Measurements from ENCODE around the gene DDAH1. TPM values are rescaled to one million over a fixed set of nuclear protein-coding genes. Genes with fewer than 3 reads are reported as not detected.
A peak's percentile ranks its signal among the peaks of the same experiment; 100 is the strongest.
"Not testable (repeated sequence)": the region's sequence is repeated elsewhere in the genome, so short reads cannot be mapped to it uniquely, and the experiment has no call there.

Gene DDAH1
- total RNA-seq, 1 experiment from 2014 or later = 5.5 TPM

DNA sequence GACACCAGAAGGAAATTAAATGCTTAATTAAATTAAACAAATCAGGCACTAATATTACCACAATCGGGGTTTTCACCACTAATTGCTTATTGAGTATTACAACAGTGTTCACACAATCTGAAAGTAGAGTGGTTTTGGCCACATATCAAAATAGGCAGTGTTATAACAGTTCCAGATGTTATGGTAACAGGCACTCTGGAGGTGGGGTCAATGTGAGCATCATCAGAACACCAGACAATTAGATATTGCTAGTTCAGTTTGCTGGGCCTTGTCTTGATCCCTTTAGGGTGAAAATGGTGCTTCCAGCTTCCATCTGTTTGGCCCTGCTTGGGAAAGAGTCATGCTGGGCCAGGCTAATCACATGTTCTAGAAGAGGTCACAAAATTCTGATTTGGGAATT, 14.5 kb upstream of the DDAH1 start:
- in situ Hi-C loops (cut with HindIII; ENCODE audit: low pct_unique_long_range_greater_than_20kb, low sequenced_read_pairs) = no loop called here
- no peak for DNase-seq (ENCODE audit: low read depth, low spot score)

DNA sequence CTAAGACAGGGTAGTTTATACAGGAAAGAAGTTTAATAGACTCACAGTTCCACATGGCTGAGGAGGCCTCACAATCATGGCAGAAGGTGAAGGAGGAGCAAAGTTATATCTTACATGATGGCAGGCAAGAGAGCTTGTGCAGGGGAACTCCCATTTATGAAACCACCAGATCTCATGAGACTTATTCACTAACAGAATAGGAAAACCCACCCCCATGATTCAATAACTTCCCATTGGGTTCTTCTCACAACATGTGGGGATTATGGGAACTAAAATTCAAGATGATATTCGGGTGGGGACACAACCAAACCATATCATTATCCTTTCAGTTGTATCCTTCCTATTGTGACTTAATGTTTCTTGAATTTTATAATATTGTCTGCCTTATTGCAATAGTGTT, 13.4 kb upstream of the DDAH1 start:
- in situ Hi-C loops (cut with HindIII; ENCODE audit: low pct_unique_long_range_greater_than_20kb, low sequenced_read_pairs) = no loop called here
- no peak for DNase-seq (ENCODE audit: low read depth, low spot score)

DNA sequence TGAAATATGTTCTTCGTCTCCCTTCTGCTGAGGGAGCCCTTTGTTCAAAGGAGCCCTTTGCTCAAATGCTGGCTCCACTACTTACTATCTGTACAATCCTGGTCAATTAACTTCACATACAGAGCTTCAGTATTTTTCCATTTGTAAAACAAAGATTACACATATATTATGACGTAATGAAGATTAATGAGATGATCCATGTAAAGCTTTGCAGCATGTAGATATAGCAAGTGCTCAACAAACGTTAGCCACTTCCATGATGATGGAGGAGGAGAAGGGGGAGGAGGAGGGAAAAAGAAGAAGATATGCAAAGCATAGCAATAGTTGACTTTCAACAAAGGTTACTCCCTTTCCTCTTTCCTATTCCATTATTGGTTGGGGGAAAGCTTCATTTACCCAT, 10.1 kb upstream of the DDAH1 start:
- in situ Hi-C loops (cut with HindIII; ENCODE audit: low pct_unique_long_range_greater_than_20kb, low sequenced_read_pairs) = no loop called here
- DNase-seq (ENCODE audit: low read depth, low spot score) = no peak

DNA sequence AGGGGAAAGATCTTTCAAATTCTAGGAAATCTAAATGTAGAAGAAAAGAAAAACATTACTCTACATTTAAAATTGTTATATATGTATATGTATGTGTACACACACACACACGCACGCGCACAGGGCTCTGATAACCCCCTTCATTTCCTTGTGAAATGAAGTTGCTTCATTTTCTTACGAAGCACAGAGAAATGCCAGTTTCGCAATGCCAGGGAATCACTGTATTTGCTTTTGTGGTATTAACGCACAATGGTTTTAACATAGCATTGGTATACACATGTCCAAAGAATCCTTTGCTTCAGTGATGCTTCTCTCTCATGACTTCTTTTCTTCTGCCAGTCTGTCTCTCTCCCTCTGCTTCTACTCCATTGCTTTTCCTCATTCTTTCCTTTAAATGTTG, 8.4 kb upstream of the DDAH1 start:
- in situ Hi-C loops (cut with HindIII; ENCODE audit: low pct_unique_long_range_greater_than_20kb, low sequenced_read_pairs) = no loop called here
- no peak for DNase-seq (ENCODE audit: low read depth, low spot score)

DNA sequence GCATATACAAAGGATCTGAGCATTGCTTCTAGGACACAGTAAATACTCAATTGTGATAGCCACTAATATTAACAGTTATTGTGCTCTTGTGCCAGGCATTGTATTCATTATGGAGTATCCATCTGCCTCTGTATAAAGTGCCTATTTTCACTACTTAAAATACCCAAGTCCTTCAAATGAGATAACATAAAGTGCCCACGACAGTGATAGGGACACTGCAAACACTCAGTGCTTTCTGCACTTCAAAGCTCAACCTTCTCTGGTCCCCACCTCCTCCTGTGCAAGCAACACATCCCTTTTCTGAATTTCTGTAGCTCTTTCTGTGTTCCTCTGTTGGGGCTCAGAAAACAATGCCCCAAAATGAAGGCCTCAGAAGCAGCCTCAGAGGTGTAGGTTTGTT, 6.6 kb upstream of the DDAH1 start:
- no peak for DNase-seq (ENCODE audit: low read depth, low spot score)

DNA sequence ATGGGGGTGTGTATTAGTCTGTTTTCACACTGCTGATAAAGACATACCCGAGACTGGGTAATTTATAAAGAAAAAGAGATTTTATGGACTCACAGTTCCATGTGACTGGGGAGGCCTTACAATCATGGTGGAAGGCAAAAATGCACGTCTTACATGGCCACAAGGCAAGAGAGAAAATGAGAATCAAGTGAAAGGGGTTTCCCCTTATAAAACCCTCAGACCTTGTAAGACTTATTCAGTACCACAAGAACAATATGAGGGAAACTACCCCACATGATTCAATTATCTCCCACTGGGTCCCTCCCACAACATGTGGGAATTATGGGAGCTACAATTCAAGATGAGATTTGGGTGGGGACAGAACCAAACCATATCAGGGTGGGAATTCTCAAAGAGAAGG, 5.2 kb upstream of the DDAH1 start:
- DNase-seq (ENCODE audit: low read depth, low spot score); in situ Hi-C loops (cut with HindIII; ENCODE audit: low pct_unique_long_range_greater_than_20kb, low sequenced_read_pairs): not testable (repeated sequence)

More for the DNA sequence above, 6.6 kb upstream of the DDAH1 start:
- in situ Hi-C loops (cut with HindIII; ENCODE audit: low pct_unique_long_range_greater_than_20kb, low sequenced_read_pairs) = no loop called here

DNA sequence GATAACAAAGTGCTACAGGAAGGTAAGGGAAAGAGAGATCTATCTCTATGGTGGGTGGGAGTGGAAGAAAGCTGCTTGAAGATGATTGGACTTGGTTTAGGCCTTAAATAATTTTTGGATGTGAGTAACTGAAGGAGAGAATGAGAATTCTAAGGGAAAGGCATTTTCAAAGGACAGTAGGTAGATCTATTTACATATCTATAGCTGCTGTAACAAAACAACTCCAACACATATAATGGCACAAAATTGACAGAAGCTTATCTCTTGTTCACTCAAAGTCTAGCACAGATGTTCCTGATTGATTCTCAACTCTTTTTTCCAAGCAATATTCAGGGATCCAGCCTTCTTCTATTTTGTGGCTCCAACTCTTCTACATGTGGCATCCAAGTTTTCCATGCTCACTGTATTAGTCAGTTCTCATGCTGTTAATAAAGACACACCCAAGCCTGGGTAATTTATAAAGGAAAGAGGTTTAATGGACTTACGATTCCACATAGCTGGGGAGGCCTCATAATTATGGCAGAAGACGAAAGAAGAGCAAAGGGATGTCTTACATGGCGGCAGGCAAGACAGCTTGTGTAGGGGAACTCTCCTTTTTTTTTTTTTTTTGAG, 3.1 kb upstream of the DDAH1 start:
- no peak for DNase-seq (ENCODE audit: low read depth, low spot score)
- in situ Hi-C loops (cut with HindIII; ENCODE audit: low pct_unique_long_range_greater_than_20kb, low sequenced_read_pairs) = no loop called here

DNA sequence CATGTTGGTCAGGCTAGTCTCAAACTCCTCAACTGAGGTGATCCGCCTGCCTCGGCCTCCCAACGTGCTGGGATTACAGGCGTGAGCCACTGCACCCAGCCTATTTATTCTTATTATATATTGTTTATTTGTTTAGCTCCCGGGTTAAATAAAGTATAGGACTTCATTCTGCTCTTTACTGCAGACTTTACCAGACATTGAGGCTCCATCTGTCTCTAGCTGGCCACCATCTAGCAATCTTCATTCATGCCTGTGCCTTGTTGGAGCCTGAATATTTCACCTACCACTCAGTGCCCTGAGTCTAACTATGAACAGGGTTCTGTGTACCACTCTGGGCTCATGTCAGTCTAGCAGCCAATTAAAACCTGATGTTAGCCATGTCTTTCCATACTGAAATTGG, 2.1 kb upstream of the DDAH1 start:
- in situ Hi-C loops (cut with HindIII; ENCODE audit: low pct_unique_long_range_greater_than_20kb, low sequenced_read_pairs) = no loop called here
- no peak for DNase-seq (ENCODE audit: low read depth, low spot score)

DNA sequence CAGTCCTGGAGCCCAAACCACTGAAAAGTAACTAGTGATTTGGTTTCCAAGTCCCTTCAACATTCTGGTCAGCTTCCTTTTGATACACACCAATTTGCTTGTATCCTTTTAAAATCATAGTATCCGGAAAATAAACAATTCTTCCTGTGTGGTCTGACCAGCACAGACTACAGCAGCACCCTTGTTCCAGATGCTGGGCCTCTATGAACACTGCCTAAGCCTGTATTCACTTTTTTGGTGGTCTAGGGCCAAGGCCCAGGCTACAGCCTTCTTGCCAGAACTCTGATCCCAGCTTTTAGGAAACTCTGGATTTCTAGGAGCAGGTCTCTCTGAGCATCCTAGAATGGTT, 801 bp upstream of the DDAH1 start:
- peak; percentile 4 for DNase-seq (ENCODE audit: low read depth, low spot score)
- in situ Hi-C loops (cut with HindIII; ENCODE audit: low pct_unique_long_range_greater_than_20kb, low sequenced_read_pairs) = no loop called here

DNA sequence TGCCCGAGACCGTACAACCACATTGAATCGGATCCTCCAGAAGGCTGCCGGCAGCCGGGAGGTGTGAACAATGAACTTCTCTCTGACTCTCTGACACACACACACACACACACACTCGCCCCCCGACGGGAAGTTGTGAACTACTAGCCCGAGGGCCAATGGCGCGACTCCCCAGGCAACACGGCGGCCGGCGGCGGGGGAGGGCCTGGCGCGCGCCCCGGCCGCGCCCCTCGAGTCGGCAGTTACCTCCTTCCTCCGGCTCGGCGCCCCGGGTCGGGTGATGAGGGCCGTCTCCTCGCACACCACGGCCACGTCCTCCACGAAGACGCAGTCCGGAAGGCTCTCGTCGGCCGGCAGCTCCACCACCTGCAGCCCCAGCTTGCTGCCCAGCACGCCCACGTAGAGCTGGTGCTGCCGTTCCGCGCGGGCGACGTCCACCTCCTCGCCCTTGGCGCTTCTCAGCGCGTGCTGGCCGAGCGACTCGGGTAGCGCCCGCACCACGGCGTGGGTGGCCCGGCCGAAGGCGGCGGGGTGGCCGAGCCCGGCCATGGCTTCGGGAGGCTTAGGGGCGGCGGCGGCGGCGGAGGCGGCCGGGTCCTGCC, 361 bp downstream of the DDAH1 start:
- in situ Hi-C loops (cut with HindIII; ENCODE audit: low pct_unique_long_range_greater_than_20kb, low sequenced_read_pairs) = no loop called here
- no peak for DNase-seq (ENCODE audit: low read depth, low spot score)

DNA sequence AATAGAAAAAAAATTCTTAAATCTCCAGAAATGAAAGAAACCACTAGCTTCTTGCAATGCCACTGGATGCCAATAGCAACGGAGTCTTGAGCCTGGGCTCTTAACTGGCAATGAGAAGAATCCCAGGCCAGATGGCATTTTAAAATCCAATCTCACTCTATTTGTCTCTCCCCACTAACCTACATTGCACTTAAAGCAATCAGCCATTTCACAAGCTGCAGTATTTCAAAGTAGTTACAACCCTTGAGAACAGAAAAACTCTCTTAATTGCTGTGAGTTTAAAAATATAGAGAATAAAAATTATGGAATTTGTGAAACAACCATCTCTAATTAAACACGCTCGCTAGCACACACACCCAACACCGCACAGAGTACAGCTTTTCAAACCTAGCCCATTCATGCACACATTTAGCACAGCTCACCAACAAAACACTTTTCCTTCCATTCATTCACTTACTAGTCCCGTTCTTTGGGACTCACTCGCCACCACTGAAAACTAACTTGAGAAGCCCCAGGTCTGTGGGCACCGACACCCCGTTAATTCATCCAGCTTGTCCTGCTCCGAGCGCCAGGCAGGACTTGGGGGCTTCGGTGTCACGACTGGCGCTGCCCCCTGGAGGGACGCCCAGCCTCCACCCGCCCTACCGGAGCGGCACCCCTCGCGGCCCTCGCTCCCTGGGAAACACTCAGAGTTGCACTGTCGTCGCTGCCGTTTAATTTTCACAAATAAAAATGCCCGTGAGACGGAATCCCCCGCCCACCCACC, 1.0 kb downstream of the DDAH1 start:
- DNase-seq (ENCODE audit: low read depth, low spot score) = no peak
- in situ Hi-C loops (cut with HindIII; ENCODE audit: low pct_unique_long_range_greater_than_20kb, low sequenced_read_pairs) = no loop called here

DNA sequence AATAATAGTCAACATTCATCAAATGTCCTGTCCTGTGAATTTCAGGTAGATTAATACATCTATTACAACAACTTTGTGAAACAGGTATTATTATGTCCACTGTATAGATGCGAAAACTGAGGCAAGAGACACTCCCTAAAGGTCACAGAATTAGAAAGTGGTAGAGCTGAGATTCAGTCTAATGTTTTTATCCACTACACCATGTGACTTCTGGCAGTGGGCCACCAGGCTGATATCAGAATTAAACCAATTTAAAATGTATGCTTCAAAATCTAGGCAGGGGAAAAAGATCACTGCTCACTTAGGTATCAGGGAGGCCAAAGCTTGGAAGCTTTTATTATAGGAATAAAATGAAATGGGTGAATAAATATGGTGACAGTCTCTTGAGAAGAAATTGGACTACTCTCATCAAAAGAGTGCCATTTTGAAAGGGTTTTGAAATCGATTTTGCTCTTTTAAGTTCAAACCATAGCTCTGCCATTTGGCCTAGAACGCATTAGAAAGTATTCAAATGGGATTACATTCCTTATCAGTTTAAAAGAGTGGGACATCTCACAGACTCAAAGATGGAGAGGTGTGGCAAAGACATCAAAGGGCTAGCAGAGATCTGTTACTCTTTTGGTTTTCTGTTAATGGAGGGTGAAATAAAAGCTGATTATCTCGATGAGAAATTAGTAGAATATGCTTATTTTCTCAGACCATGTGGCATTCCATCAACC, 1.9 kb downstream of the DDAH1 start:
- in situ Hi-C loops (cut with HindIII; ENCODE audit: low pct_unique_long_range_greater_than_20kb, low sequenced_read_pairs) = no loop called here
- DNase-seq (ENCODE audit: low read depth, low spot score) = no peak

DNA sequence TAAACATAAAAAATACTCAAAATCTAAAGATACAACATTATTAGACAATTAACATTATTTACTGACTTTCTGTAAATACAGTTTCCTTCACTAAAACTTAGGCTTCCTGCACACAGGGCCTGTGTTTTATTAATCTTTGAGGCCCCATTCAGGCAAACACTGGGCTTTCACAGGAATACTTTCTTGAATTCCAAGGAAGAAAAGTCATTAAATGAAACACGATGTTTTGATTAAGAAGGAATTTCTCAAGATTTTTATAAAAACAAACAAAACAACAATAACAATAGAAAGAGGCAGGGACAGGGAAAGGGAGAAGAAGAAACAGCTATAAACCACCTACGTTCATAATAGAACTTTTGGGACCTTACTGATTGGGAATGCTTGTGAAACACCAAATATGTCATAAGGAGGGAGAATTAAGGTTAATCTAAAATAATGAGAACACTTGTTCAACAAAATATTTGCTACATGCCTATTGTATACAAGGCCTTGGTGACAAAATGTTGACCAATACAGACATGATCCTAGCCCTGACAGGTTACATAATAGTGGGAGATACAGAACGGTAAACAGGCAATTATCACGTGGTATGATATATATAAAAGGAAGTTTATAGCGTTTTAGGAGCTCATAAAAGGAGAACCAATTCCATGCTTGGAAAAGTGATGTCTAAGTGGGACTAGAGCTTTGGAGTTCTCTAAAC, 3.6 kb downstream of the DDAH1 start:
- in situ Hi-C loops (cut with HindIII; ENCODE audit: low pct_unique_long_range_greater_than_20kb, low sequenced_read_pairs) = no loop called here
- no peak for DNase-seq (ENCODE audit: low read depth, low spot score)

DNA sequence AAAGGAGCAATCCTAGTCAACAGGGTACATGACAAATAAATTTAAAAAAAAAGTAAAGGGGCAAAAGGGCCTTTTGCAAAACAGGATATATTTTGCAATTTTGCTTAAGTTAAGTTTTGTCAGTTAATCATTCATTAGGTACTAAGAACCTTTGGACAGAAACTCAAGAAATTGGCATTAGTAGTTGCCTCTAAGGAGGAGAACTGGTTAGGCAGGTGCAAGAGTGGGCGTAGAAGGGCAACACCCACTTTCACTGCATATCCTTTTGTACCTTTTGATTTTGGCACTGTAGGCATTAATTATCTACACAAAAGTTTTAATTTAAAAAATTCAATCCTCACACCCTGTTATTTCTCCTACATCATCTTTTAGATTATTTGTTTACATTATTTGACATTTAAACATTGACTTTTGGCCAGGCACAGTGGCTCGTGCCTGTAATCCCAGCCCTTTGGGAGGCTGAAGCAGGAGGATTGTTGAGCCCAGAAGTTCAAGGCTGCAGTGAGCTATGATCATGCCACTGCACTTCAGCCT, 4.3 kb downstream of the DDAH1 start:
- in situ Hi-C loops (cut with HindIII; ENCODE audit: low pct_unique_long_range_greater_than_20kb, low sequenced_read_pairs) = no loop called here

DNA sequence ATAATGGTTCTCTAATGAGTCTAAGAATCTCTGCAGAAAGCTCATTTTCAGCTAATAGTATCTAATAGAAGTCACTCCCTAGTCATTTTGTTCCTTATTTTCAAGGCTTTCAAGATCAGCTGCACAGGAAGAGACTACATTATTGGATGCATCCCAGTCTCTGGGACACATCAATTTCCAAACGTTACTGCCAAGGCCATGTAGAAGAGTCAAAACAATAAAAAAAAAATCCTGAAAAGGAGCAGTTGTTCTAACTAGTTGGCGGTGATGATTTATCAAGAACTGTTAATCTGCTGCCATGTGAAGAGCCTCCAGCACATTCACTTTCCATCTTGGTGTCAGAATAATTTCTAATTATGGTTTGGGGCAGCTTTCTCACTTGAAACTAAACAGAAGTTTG, 5.7 kb downstream of the DDAH1 start:
- DNase-seq (ENCODE audit: low read depth, low spot score) = no peak
- in situ Hi-C loops (cut with HindIII; ENCODE audit: low pct_unique_long_range_greater_than_20kb, low sequenced_read_pairs) = no loop called here

More for the DNA sequence above, 4.3 kb downstream of the DDAH1 start:
- no peak for DNase-seq (ENCODE audit: low read depth, low spot score)

DNA sequence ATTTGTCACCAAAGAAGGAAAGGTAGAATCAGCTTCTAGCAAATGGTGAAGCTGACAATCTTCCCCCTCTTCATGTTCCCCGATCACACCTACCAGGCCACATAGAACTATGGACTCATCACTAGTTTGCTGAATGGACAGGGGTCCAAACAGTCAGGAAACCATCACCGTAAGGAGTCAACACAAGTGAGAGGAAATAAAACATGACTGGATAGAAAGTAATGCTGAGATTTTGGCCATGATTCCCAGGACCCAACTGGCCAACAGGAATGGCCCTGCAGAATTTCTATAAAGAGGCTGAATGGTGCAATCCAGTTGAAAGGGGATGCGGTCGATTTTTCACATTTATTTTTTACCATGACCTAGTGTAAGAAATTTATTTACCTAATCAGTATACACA, 10.7 kb downstream of the DDAH1 start:
- in situ Hi-C loops (cut with HindIII; ENCODE audit: low pct_unique_long_range_greater_than_20kb, low sequenced_read_pairs) = no loop called here
- DNase-seq (ENCODE audit: low read depth, low spot score) = no peak

DNA sequence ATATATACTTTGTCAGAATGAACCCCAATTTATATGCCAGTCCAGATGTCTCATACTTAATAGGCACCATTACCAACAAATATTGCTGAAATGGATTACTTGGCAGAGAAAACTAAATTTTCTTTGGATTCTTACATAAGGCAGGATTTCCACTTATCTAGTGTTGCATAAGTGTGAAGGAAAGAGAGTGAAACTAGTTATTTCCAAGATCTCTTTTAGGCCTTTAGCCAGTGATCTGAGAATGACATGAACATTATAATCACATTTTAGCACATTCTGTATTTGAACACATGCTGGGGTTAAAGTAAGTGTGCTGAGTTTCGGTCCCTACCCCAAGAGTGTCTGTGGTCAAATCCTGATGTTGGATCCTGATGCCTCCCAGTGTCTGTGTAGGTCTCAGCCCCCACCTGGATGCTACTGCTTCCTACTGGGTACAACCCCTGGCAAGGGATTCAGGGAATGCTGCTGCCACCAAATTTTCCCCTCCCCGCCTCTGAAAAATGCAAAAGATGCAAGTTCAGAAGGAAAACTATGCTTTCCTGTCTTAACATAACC, 11.2 kb downstream of the DDAH1 start:
- in situ Hi-C loops (cut with HindIII; ENCODE audit: low pct_unique_long_range_greater_than_20kb, low sequenced_read_pairs) = no loop called here
- no peak for DNase-seq (ENCODE audit: low read depth, low spot score)
